ENCODE measurements around the gene TRPM1. TPM values are rescaled to one million over a fixed set of nuclear protein-coding genes. Genes with fewer than 3 reads are reported as not detected.

Gene TRPM1
- total RNA-seq, 2 donors from 2014 or later = not detected

- Histone ChIP-seq H3K4me1 (no peaks in the 10 kb centered on the region), H3K27me3 (no peaks in the 10 kb centered on the region)
- intact Hi-C loops (cut with DNase I) = no loop called here
Measured at GRCh38 chr15:31077941-31078340, 23.6 kb downstream of the TRPM1 start.

GRCh38 chr15:31077181-31077580 is 24.3 kb downstream of the TRPM1 start:
- no peaks in the 10 kb centered on the region for H3K4me1 ChIP-seq
- peak; percentile 69 for DNase-seq
- no peaks in the 10 kb centered on the region for H3K9me3 ChIP-seq
- intact Hi-C loops (cut with DNase I) = no loop called here
- no peak overlapping the region for H3K4me3 ChIP-seq
- H3K27me3 ChIP-seq = no peaks in the 10 kb centered on the region
- H3K9ac ChIP-seq (ENCODE audit: low read depth in 2 of 2, low read length in 2 of 2) = no peak overlapping the region
- H3K36me3 ChIP-seq = no peaks in the 10 kb centered on the region
- no peak overlapping the region for H3K27ac ChIP-seq
- no peak for TF ChIP-seq CTCF (IDR thresholded peaks at IDR 0.05)

More at GRCh38 chr15:31077941-31078340, 23.6 kb downstream of the TRPM1 start:
- H3K27ac ChIP-seq = no peak overlapping the region
- no peak for TF ChIP-seq CTCF (IDR thresholded peaks at IDR 0.05)
- no peaks in the 10 kb centered on the region for H3K9me3 ChIP-seq
- no peak for DNase-seq
- H3K4me3 ChIP-seq = no peak overlapping the region
- no peaks in the 10 kb centered on the region for H3K36me3 ChIP-seq
- H3K9ac ChIP-seq (ENCODE audit: low read depth in 2 of 2, low read length in 2 of 2) = no peak overlapping the region

GRCh38 chr15:31074321-31074720 is 27.2 kb downstream of the TRPM1 start:
- intact Hi-C loops (cut with DNase I) = no loop called here
- no peak for DNase-seq
- no peak overlapping the region for H3K4me3 ChIP-seq
- no peaks in the 10 kb centered on the region for H3K27me3 ChIP-seq
- no peak overlapping the region for H3K27ac ChIP-seq
- no peak overlapping the region for H3K9ac ChIP-seq (ENCODE audit: low read depth in 2 of 2, low read length in 2 of 2)
- no peaks in the 10 kb centered on the region for H3K4me1 ChIP-seq
- no peaks in the 10 kb centered on the region for H3K36me3 ChIP-seq
- no peak for TF ChIP-seq CTCF (IDR thresholded peaks at IDR 0.05)
- no peaks in the 10 kb centered on the region for H3K9me3 ChIP-seq

- DNase-seq = no peak
- no peaks in the 10 kb centered on the region for H3K4me1 ChIP-seq
- no peaks in the 10 kb centered on the region for H3K9me3 ChIP-seq
- intact Hi-C loops (cut with DNase I) = no loop called here
- H3K27me3 ChIP-seq = no peaks in the 10 kb centered on the region
- H3K27ac ChIP-seq = no peak overlapping the region
- H3K4me3 ChIP-seq = no peak overlapping the region
- H3K9ac ChIP-seq (ENCODE audit: low read depth in 2 of 2, low read length in 2 of 2) = peak overlapping the region in 1 of 2 donors; percentile 12
- no peak for TF ChIP-seq CTCF (IDR thresholded peaks at IDR 0.05)
- H3K36me3 ChIP-seq = no peaks in the 10 kb centered on the region
Measured at GRCh38 chr15:31070867-31071266, 30.7 kb downstream of the TRPM1 start.

- H3K4me1 ChIP-seq = no peaks in the 10 kb centered on the region
- H3K9me3 ChIP-seq = no peaks in the 10 kb centered on the region
- intact Hi-C loops (cut with DNase I) = no loop called here
- DNase-seq = no peak
- H3K36me3 ChIP-seq = no peaks in the 10 kb centered on the region
- H3K9ac ChIP-seq (ENCODE audit: low read depth in 2 of 2, low read length in 2 of 2) = no peak overlapping the region
- TF ChIP-seq CTCF (IDR thresholded peaks at IDR 0.05) = no peak
- no peaks in the 10 kb centered on the region for H3K27me3 ChIP-seq
- no peak overlapping the region for H3K27ac ChIP-seq
- H3K4me3 ChIP-seq = no peak overlapping the region
Measured at GRCh38 chr15:31069360-31070000, 32.0 kb downstream of the TRPM1 start.
